ENCODE data around the gene AMPD2.

DNA sequence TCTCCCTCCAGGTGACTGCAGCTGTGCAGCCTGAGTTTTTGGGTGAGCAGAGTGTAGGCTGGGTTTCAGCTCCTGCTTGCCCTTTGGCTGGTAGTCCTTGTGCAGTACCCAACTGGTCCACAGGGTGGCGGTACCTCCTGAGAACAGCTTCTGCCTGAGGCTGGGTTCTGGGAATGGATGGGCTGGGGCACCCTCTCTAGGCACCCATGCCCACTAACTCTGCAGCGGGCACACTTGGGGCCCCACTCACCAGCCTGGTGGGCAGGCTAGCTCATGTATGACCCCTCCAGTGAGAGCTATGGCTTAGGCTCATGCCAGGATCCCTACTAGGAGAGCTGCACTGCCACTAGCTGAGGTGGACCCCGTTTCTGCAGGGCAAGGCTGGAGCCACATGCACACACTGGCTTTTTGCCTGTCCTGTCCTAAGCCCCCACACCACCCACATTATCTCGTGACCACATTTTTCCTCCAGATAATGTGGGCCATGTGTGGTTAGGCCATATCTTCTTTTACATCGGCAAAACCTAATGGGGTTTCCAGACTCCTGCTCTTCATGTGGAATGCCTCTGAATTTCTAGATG is 20.7 kb downstream of the AMPD2 start:
- TF ChIP-seq, protein P1, sequence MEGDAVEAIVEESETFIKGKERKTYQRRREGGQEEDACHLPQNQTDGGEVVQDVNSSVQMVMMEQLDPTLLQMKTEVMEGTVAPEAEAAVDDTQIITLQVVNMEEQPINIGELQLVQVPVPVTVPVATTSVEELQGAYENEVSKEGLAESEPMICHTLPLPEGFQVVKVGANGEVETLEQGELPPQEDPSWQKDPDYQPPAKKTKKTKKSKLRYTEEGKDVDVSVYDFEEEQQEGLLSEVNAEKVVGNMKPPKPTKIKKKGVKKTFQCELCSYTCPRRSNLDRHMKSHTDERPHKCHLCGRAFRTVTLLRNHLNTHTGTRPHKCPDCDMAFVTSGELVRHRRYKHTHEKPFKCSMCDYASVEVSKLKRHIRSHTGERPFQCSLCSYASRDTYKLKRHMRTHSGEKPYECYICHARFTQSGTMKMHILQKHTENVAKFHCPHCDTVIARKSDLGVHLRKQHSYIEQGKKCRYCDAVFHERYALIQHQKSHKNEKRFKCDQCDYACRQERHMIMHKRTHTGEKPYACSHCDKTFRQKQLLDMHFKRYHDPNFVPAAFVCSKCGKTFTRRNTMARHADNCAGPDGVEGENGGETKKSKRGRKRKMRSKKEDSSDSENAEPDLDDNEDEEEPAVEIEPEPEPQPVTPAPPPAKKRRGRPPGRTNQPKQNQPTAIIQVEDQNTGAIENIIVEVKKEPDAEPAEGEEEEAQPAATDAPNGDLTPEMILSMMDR (IDR thresholded peaks at IDR 0.05; ENCODE audit: low read depth, low read length, poor library complexity, severe bottlenecking) = peak; percentile 93
- no peak for TF ChIP-seq EZH2phosphoT487 (IDR thresholded peaks at IDR 0.05; ENCODE audit: borderline replicate concordance, low read length)

All from DOHH2 (cell line).